ENCODE data around the gene SPATA13.

DNA sequence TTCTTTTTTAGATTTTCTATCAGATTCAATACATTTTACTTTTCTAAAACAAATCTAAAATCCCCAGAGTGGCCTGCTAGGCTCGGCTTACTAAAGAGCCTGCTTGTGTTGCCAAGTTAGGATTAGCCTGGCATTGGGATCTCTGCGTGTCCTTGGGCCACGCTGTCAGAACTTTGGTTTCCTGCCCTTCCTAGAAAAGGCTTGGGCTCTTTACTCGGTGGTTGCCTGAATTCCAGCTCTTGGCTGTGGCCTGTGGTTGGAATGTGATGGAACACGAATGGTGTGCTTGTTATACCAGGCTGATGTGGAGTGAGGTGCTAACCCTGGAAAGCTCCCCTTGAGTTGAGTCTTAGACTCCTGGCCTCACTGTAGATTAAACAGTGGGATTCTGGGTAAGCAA, 8.5 kb downstream of the SPATA13 start:
- no peak for TF ChIP-seq EP300 (IDR thresholded peaks at IDR 0.05; ENCODE audit: borderline replicate concordance)
- TF ChIP-seq TCF12 (IDR thresholded peaks at IDR 0.05; ENCODE audit: low read depth), result no peak
- no peak for TF ChIP-seq TAF1 (IDR thresholded peaks at IDR 0.05; ENCODE audit: low read depth)
- no peak for TF ChIP-seq RAD21 (IDR thresholded peaks at IDR 0.05; ENCODE audit: low read depth)
- TF ChIP-seq, protein P1, sequence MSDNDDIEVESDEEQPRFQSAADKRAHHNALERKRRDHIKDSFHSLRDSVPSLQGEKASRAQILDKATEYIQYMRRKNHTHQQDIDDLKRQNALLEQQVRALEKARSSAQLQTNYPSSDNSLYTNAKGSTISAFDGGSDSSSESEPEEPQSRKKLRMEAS (IDR thresholded peaks at IDR 0.05), result no peak
- TF ChIP-seq, protein P2, sequence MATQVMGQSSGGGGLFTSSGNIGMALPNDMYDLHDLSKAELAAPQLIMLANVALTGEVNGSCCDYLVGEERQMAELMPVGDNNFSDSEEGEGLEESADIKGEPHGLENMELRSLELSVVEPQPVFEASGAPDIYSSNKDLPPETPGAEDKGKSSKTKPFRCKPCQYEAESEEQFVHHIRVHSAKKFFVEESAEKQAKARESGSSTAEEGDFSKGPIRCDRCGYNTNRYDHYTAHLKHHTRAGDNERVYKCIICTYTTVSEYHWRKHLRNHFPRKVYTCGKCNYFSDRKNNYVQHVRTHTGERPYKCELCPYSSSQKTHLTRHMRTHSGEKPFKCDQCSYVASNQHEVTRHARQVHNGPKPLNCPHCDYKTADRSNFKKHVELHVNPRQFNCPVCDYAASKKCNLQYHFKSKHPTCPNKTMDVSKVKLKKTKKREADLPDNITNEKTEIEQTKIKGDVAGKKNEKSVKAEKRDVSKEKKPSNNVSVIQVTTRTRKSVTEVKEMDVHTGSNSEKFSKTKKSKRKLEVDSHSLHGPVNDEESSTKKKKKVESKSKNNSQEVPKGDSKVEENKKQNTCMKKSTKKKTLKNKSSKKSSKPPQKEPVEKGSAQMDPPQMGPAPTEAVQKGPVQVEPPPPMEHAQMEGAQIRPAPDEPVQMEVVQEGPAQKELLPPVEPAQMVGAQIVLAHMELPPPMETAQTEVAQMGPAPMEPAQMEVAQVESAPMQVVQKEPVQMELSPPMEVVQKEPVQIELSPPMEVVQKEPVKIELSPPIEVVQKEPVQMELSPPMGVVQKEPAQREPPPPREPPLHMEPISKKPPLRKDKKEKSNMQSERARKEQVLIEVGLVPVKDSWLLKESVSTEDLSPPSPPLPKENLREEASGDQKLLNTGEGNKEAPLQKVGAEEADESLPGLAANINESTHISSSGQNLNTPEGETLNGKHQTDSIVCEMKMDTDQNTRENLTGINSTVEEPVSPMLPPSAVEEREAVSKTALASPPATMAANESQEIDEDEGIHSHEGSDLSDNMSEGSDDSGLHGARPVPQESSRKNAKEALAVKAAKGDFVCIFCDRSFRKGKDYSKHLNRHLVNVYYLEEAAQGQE (IDR thresholded peaks at IDR 0.05; ENCODE audit: low read depth), result no peak
- no peak for TF ChIP-seq ZBTB7A (IDR thresholded peaks at IDR 0.05; ENCODE audit: low read depth)
- TF ChIP-seq EGR1 (IDR thresholded peaks at IDR 0.05), result no peak
- TF ChIP-seq YY1 (IDR thresholded peaks at IDR 0.05; ENCODE audit: low read depth), result no peak
- no peak for TF ChIP-seq TEAD4 (IDR thresholded peaks at IDR 0.05)
- TF ChIP-seq, protein P3, sequence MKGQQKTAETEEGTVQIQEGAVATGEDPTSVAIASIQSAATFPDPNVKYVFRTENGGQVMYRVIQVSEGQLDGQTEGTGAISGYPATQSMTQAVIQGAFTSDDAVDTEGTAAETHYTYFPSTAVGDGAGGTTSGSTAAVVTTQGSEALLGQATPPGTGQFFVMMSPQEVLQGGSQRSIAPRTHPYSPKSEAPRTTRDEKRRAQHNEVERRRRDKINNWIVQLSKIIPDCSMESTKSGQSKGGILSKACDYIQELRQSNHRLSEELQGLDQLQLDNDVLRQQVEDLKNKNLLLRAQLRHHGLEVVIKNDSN (IDR thresholded peaks at IDR 0.05), result no peak
- no peak for TF ChIP-seq CREB1 (IDR thresholded peaks at IDR 0.05; ENCODE audit: low read depth)
- TF ChIP-seq NFIC (IDR thresholded peaks at IDR 0.05), result no peak
- TF ChIP-seq CEBPB (IDR thresholded peaks at IDR 0.05), result no peak
